SK-N-MC (cell line): ENCODE results near the gene GDPD4.

Source experiments
- DNase-seq: peaks from one replicate; pipeline ENCODE4 v3.0.0-alpha.2; 2011; ENCODE audit warnings: low read depth, low spot score
- H3K27ac ChIP-seq: fragments of 200-600 bp; sonication (generic); 2 replicates; pipeline ENCODE4 v1.5.1; 2016; ENCODE audit warnings: mixed run types
- H3K36me3 ChIP-seq: fragments of 200-600 bp; sonication (generic); 2 replicates; pipeline ENCODE4 v1.6.1; 2017; ENCODE audit warnings: antibody characterized with exemption, low read length, mixed read lengths; ENCODE audit not compliant: insufficient read depth
- H3K4me3 ChIP-seq: fragments of 200-600 bp; sonication (generic); 2 replicates; pipeline ENCODE4 v1.5.1; 2016
- H3K9ac ChIP-seq: fragments of 200-600 bp; sonication (generic); 2 replicates; pipeline ENCODE4 v1.8.0; 2017; ENCODE audit warnings: mixed run types, mixed read lengths; ENCODE audit not compliant: insufficient read length
- H3K9me3 ChIP-seq: fragments of 200-600 bp; sonication (generic); 2 replicates; pipeline ENCODE4 v1.6.1; 2017; ENCODE audit warnings: low read depth, mild to moderate bottlenecking, antibody characterized with exemption, low read length, moderate library complexity, mixed read lengths
- EZH2 ChIP-seq: fragments of 200-600 bp; sonication (generic); IDR thresholded peaks from one replicate; pipeline ENCODE4 v1.6.1; 2017; ENCODE audit warnings: antibody characterized with exemption
- FOXP2 ChIP-seq: optimal IDR thresholded peaks from 2 replicates; pipeline ENCODE3; 2011; ENCODE audit warnings: mild to moderate bottlenecking, moderate library complexity; ENCODE audit not compliant: insufficient read depth; ENCODE audit errors: extremely low read length, control extremely low read depth
- POLR2AphosphoS5 ChIP-seq: IDR thresholded peaks from 2 replicates; pipeline ENCODE4 v1.6.1; 2012; ENCODE audit warnings: mild to moderate bottlenecking, low read depth, low read length, borderline replicate concordance

Gene GDPD4

DNA sequence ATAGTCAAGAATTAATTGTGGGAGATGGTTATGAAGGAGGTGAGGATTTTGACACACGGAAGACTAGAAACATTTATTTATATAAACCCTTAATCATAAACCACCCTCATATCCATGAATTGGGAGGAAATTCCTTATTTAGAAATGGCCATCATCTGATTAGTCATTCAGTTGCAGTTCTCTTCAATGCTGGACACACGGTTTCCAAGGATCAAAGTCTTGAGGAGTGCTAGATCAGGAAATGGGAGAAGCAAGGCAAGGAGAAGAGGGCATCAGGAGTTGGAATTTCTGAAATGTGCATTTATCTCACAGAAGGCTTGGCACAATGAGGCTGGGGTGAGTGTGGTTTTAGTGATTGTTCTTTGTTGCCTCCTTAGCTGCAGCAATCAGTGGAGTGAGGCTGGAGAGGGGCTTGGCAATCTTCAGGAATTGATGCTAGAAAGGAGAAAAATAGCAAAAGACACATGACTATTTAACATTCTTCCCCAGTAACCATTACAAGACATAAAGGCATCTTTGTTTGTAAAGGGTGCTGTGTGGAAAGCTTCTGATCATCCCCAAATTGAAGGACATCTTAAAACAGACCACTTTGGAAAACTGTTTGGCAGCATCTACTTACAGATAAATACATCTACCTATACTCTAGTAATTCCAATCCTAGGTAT, 21.6 kb upstream of the GDPD4 start:
- Histone ChIP-seq H3K9ac (no peak overlapping the region), H3K9me3 (no peaks in the 10 kb centered on the region), H3K27ac (no peak overlapping the region), H3K4me3 (no peak overlapping the region), H3K36me3 (peaks cover 13% of the 10 kb centered on the region; the same call in 1 of the 2 replicates)
- no peak for TF ChIP-seq POLR2AphosphoS5
- TF ChIP-seq EZH2, result no peak
- TF ChIP-seq FOXP2, result no peak
- DNase-seq, result no peak

DNA sequence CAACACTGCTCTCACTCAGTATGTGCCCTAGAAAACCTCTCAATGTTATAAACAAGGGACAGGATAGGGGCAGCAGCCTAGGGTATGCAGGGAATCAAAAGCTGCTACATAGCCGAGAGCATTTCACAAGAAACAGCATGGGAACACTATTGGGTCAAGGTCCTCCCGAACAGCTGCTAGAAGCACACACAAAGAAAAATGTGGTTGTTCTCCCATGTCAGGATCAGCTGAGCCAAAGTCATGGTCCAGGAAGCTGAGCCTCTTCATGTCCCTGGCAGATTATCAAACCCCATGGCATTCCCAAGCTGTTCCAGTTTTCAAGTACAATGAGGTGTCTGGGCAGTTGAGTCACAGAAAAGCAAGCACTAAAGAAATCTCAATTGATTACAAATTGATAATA, 21.0 kb upstream of the GDPD4 start:
- TF ChIP-seq POLR2AphosphoS5 (no peak), FOXP2 (no peak), EZH2 (no peak)
- Histone ChIP-seq H3K9me3 (no peaks in the 10 kb centered on the region), H3K27ac (no peak overlapping the region), H3K36me3 (peaks cover 13% of the 10 kb centered on the region; the same call in 1 of the 2 replicates), H3K4me3 (no peak overlapping the region), H3K9ac (no peak overlapping the region)
- no peak for DNase-seq

DNA sequence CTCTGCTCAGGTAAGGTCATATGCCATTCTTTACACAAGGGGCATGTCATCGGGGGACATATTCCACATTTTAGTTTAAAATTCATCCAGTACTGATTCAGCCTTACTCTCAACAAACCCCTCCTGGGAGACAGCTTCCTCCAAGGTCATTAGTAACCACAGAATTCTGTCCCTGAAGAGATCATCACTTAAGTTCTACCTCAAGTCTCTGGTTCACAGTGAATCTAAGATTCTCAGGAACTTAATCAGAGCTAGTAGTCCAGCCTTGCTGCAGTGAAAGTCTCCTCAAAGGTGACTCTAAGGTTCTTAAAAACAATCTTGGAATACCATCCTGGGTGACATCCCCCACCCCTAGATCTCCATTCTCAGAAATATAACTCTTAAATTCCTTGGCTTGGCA, 18.9 kb upstream of the GDPD4 start:
- TF ChIP-seq FOXP2 (no peak), POLR2AphosphoS5 (no peak), EZH2 (no peak)
- H3K9me3 ChIP-seq, result no peaks in the 10 kb centered on the region
- H3K27ac ChIP-seq, result no peak overlapping the region
- no peak overlapping the region for H3K9ac ChIP-seq
- H3K36me3 ChIP-seq, result peaks cover 4% of the 10 kb centered on the region; the same call in 1 of the 2 replicates
- H3K4me3 ChIP-seq, result no peak overlapping the region
- DNase-seq, result no peak

DNA sequence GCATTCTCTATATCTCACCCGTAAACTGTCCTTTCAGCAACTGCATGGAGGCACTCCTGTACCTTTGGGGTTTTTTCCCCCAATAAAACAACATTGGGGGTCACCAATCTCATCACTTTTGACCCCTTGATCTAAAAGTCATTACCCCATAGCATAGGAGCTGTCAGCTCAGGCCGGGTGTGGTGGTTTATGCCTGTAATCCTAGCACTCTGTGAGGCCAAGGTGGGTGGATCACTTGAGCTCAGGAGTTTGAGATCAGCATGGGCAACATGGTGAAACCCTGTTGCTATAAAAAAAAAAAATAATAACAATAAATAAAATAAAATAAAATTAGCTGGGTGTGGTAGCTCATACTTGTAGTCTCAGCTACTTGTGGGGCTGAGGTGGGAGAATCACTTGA, 17.1 kb upstream of the GDPD4 start:
- Histone ChIP-seq H3K36me3 (no peaks in the 10 kb centered on the region; the same call in 1 of the 2 replicates), H3K9me3 (no peaks in the 10 kb centered on the region), H3K9ac (no peak overlapping the region), H3K27ac (no peak overlapping the region), H3K4me3 (no peak overlapping the region)
- DNase-seq, result no peak
- TF ChIP-seq FOXP2 (no peak), EZH2 (no peak), POLR2AphosphoS5 (no peak)

DNA sequence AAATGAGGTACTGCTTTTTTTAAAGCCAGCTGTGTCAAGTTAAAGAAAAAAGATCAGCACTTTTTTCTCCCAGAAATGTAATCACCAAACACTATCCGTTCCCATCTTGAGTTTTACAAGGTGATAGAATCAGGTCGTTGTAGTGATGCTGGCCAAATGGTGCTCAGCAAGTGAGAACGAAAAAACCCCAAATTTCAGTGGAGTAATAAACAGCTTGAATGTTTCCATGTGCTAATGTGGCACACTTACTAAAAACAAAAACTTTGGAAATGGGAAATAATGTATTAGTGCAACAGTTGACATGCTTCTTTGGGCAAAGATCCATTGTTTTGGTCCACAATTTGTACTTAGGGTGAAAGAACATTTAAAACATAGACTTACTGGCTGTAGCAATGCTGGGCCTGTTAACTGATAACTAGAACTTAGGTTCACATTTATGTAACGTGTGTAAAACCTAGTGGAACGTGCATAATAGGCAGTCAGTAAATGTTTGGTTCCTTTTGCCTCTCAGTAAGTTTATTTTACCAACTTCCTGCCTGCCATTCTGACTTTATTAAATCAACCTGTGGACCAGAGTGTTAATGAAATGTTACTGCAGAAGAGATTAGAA, 15.4 kb upstream of the GDPD4 start:
- Histone ChIP-seq H3K27ac (no peak overlapping the region), H3K9me3 (no peaks in the 10 kb centered on the region), H3K4me3 (no peak overlapping the region), H3K9ac (no peak overlapping the region), H3K36me3 (no peaks in the 10 kb centered on the region; the same call in 1 of the 2 replicates)
- no peak for TF ChIP-seq POLR2AphosphoS5
- no peak for TF ChIP-seq EZH2
- TF ChIP-seq FOXP2, result no peak
- DNase-seq, result no peak

DNA sequence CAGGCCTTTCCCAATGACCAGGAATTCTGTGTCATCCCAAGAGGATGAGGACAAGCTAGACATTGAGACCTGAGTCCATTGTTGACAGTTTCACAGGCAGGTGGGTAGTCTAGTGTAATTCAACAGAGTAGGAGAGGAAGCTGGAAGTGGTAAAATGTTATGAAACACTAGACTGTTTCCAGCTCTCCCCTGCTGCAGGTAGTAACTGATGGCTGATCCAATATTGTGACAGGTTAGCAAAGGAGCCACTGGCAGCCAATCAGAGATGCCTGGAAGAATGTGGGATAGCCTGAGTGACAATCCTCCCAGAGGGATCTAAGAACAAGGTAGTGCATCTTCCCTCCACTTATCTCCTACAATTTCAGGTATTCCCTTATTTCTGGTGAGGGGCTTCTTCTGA, 10.6 kb upstream of the GDPD4 start:
- no peaks in the 10 kb centered on the region for H3K9me3 ChIP-seq
- no peak for DNase-seq
- no peak overlapping the region for H3K27ac ChIP-seq
- H3K36me3 ChIP-seq, result no peaks in the 10 kb centered on the region
- H3K4me3 ChIP-seq, result no peak overlapping the region
- H3K9ac ChIP-seq, result no peak overlapping the region
- TF ChIP-seq EZH2 (no peak), POLR2AphosphoS5 (no peak), FOXP2 (no peak)

DNA sequence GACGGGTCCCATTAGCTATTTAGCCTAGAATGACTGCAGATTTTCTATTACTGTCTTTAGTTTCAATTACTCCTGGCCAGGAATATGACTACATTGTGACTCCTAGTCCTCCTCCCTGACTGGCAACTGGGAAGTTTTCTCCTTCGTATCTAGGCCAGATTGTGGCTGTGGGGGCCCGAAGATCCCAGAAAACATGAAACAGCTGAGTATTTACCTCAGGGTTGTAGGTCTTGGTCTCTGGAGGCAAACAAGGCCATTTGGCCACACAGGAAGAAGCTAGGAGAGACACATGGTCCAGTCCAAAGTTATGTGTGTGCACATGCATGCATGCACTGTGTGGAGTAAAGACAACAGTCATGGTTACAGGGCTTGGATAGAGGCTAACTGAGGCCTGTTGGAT, 10.2 kb upstream of the GDPD4 start:
- no peak overlapping the region for H3K4me3 ChIP-seq
- H3K9ac ChIP-seq, result no peak overlapping the region
- no peaks in the 10 kb centered on the region for H3K36me3 ChIP-seq
- H3K27ac ChIP-seq, result no peak overlapping the region
- H3K9me3 ChIP-seq, result no peaks in the 10 kb centered on the region
- TF ChIP-seq EZH2 (no peak), POLR2AphosphoS5 (no peak), FOXP2 (no peak)
- DNase-seq, result no peak

DNA sequence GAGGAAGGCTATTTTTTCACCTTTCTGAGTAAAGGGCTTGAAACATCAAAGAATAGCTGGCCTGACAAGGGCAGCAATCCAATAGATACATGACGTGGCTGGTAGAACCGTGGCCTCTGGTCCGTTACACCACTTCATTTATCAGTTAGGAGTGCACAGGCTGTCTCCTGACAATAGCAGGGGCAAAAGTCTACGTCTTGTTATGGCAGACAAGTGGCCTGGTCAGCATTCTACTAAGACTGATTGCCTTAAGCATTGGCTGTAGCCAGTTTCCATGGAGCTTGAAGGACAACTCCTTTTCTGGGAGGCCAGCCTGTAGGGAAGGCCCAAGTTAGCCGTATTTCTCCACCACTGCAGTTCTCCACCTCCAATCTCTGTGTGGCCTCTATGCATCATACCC, 9.2 kb upstream of the GDPD4 start:
- no peaks in the 10 kb centered on the region for H3K36me3 ChIP-seq
- DNase-seq, result no peak
- no peaks in the 10 kb centered on the region for H3K9me3 ChIP-seq
- no peak overlapping the region for H3K9ac ChIP-seq
- no peak overlapping the region for H3K4me3 ChIP-seq
- TF ChIP-seq POLR2AphosphoS5 (no peak), FOXP2 (no peak), EZH2 (no peak)
- no peak overlapping the region for H3K27ac ChIP-seq

DNA sequence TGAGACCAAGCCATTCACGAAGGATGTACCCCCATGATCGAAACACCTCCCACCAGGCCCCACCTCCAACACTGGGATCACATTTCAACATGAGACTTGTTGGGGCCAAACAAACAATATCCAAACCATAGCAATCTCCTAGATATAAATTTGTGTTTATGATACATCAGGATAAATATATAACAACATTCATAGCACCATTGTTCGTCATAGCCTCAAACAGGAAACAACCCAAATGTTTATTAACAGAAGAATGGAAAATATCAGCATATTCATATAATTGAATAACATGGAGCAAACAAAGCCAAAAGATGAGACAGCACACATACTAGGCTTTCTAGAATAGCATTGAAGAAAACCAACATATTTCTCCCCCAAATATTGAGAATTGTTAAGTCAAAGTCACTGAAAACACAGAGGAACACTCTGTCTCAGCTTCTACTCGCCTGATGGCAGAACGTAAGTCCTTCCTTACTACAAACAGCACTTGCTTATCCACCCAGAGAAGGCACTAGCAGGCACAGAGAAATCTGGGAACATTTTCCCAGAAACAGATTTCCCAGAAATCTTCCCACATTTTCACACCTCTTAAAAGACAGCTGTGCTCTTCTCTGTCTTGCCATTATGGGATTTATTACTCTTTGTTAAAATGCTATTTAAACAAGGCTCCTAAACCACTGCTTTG, 8.1 kb upstream of the GDPD4 start:
- no peak overlapping the region for H3K27ac ChIP-seq
- H3K36me3 ChIP-seq, result no peaks in the 10 kb centered on the region
- H3K9ac ChIP-seq, result no peak overlapping the region
- no peaks in the 10 kb centered on the region for H3K9me3 ChIP-seq
- no peak overlapping the region for H3K4me3 ChIP-seq
- TF ChIP-seq EZH2 (no peak), FOXP2 (no peak)
- DNase-seq, result no peak
